Mucosa of descending colon (tissue), 3 donors: ENCODE data around the gene SMLR1. TPM values are rescaled to one million over a fixed set of nuclear protein-coding genes. Genes with fewer than 3 reads are reported as not detected.
A peak's percentile ranks its signal among the peaks of the same experiment; 100 is the strongest.

ENCODE experiments used
- ATAC-seq: fragments of 200-7000 bp; cut with Tn5 transposase; one replicate; pipeline ENCODE4 v1.9.1; 2020; ENCODE audit warnings: mild to moderate bottlenecking, moderate library complexity
- DNase-seq, 3 donors: peaks; one replicate each; pipeline ENCODE4 v3.0.0-alpha.2; 2020
- H3K36me3 ChIP-seq: fragments of 200-600 bp; one replicate; pipeline ENCODE4 v1.8.0; 2021; ENCODE audit warnings: low read depth, mild to moderate bottlenecking
- H3K4me1 ChIP-seq: fragments of 200-600 bp; one replicate; pipeline ENCODE4 v1.8.0; 2021; ENCODE audit warnings: low read depth, mild to moderate bottlenecking
- H3K4me3 ChIP-seq: fragments of 200-600 bp; one replicate; pipeline ENCODE4 v1.8.0; 2021; ENCODE audit warnings: mild to moderate bottlenecking
- H3K9me3 ChIP-seq: fragments of 200-600 bp; one replicate; pipeline ENCODE4 v1.8.0; 2021; ENCODE audit warnings: mild to moderate bottlenecking
- CTCF ChIP-seq: fragments of 200-600 bp; IDR thresholded peaks from one replicate; pipeline ENCODE4 v1.8.0; 2022; ENCODE audit warnings: antibody characterized with exemption, mild to moderate bottlenecking
- intact Hi-C, 2 donors: fragments of 100-400 bp; cut with DNase I in 1 of 2; cut with micrococcal nuclease in 1 of 2; formaldehyde crosslinking; loops; one replicate each; pipeline versions ENCODE4 v1.11.0 to v1.11.1; 2022; cut with DNase I, micrococcal nuclease
- total RNA-seq, 3 donors: library from RNA; stranded (reverse); fragmentation: NEBNext Ultra II Directional in 2 of 3; extraction: Animal tissue kit (Norgen Biotek cat#: 25700) in 2 of 3; gene quantifications; one replicate each; pipeline versions ENCODE4 v1.2.1 to v1.2.4, GENCODE V29; 2021 to 2023
- donor health status: DM: no; HTN: no; CAD: no; lungs with moderate emphysema.
- donor health status: DM: no; HTN: no; CAD: no.
- donor health status: DM: no; HTN: yes; CAD: no.

Gene SMLR1
- total RNA-seq, 3 donors from 2014 or later, result not detected

GRCh38 chr6:130873746-130874145 is 46.5 kb downstream of the SMLR1 start:
- TF ChIP-seq CTCF, result no peak
- ATAC-seq (no peak), DNase-seq (no peak)
- H3K36me3 ChIP-seq, result no peaks in the 10 kb centered on the region
- H3K4me3 ChIP-seq, result no peak overlapping the region
- no peaks in the 10 kb centered on the region for H3K9me3 ChIP-seq
- intact Hi-C loops, result loop anchor here in 1 of 2 donors (10.0 kb wide), 1 partner anchor 549 kb away; no protein-coding TSS in a partner anchor
- H3K4me1 ChIP-seq, result no peaks in the 10 kb centered on the region

- intact Hi-C loops, result loop anchor here in 1 of 2 donors (10.0 kb wide), 1 partner anchor 555 kb away; no protein-coding TSS in a partner anchor
- H3K36me3 ChIP-seq, result no peaks in the 10 kb centered on the region
- H3K4me3 ChIP-seq, result no peak overlapping the region
- ATAC-seq, result no peak
- no peak for DNase-seq
- no peak for TF ChIP-seq CTCF
- H3K9me3 ChIP-seq, result no peaks in the 10 kb centered on the region
- H3K4me1 ChIP-seq, result no peaks in the 10 kb centered on the region
Observed at GRCh38 chr6:130879826-130880225, 52.6 kb downstream of the SMLR1 start.

GRCh38 chr6:130882370-130882769 is 55.2 kb downstream of the SMLR1 start:
- TF ChIP-seq CTCF, result no peak
- Histone ChIP-seq H3K9me3 (no peaks in the 10 kb centered on the region), H3K36me3 (no peaks in the 10 kb centered on the region), H3K4me3 (no peak overlapping the region), H3K4me1 (no peaks in the 10 kb centered on the region)
- DNase-seq (peak in 1 of 3 donors; percentile 35), ATAC-seq (peak; percentile 84)
- intact Hi-C loops, result no loop called here

- Histone ChIP-seq H3K4me3 (no peak overlapping the region), H3K36me3 (no peaks in the 10 kb centered on the region), H3K4me1 (no peaks in the 10 kb centered on the region), H3K9me3 (no peaks in the 10 kb centered on the region)
- peak; percentile 91 for ATAC-seq
- intact Hi-C loops, result loop anchor here (1.0 to 5.0 kb wide), 2 partner anchors 231 to 232 kb away; no protein-coding TSS in a partner anchor
- DNase-seq, result peak in 1 of 3 donors; percentile 94
- peak; percentile 65 for TF ChIP-seq CTCF
Observed at GRCh38 chr6:130885392-130886192, 58.4 kb downstream of the SMLR1 start.

Other genes starting within 250 kb of the SMLR1 start
- 100 to 1,000 TPM in 1 of 3 donors, 10 to 100 TPM in 2; 80.1 to 148 (median 93.0) TPM for gene EPB41L2, start 235.8 kb downstream of the SMLR1 start, total RNA-seq